ENCODE measurements around the gene DIMT1. TPM values are rescaled to one million over a fixed set of nuclear protein-coding genes. Genes with fewer than 3 reads are reported as not detected.

The DIMT1 gene
- total and polyA plus RNA-seq, 2 of the 8 experiments (the other 6 are each of a cell fraction or from before 2014, with no cell fraction given): 19.3 to 42.1 TPM

DNA sequence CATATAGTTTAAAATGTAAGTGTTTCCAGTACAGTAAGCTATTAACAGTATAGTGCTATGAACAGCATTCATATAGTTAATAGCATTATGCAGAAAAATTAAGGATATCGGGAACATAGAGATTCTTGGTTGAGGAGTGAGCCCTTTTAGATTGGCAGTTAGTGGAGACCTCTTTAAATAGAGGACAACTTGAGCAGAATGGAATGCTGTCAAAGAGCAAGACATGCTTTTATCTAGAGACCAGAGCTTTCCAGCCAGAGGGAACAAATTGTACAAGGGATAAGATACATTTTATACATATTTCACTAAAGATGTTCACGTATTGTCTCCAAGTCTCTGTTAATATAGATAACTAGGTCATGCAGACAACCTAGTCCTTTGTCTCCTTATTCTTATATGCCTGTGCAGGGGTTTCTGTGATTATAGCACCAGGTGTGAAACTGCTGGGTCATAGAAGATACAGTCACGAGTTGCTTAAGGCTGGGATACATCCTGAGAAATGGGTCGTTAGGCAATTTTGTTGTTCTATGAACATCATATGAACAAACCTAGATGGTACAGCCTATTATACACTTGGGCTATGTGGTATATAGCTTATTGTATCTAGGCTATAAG, 14.9 kb upstream of the DIMT1 start:
- ChIA-PET CTCF (ENCODE audit: partially characterized antibody) (interaction anchor here (1.0 kb wide), 1 partner anchor 42 kb away, joined by 4 read pairs; no protein-coding TSS in a partner anchor), POLR2A (ENCODE audit: partially characterized antibody) (interaction anchor here (3.3 kb wide), 1 partner anchor 15 kb away, joined by 17 read pairs; the partner anchor contains the start of gene DIMT1)
- no peak overlapping the region for H2AK5ac ChIP-seq (ENCODE audit: low read depth, low read length)
- no peak overlapping the region for H3K4ac ChIP-seq (replicated peaks; ENCODE audit: insufficient read length, low read depth, low read length)
- H3K23me2 ChIP-seq (ENCODE audit: low read depth, low read length): 0 out of 2 replicates have a peak, but pooled peaks cover under 1% of the 10 kb centered on the region
- H3K23ac ChIP-seq (ENCODE audit: insufficient read length): no peak overlapping the region
- H3K14ac ChIP-seq (ENCODE audit: insufficient read length): no peak overlapping the region
- H3K79me2 ChIP-seq (ENCODE audit: control insufficient read depth in 1 of 2, insufficient read depth in 2 of 2, low read length in 2 of 2): peaks cover 13 to 94% of the 10 kb centered on the region in 2 experiments
- 95% methylated on average over 4 of the region's 4 CpGs; no CpG with 5 or more reads in 1 of the 2 experiments for WGBS, 2 experiments (ENCODE audit: extremely low coverage in 1 of 2, insufficient coverage in 1 of 2, insufficient read length in 1 of 2, insufficient replicate concordance in 2 of 2, low coverage in 1 of 2, low lambda C conversion rate in 2 of 2, missing lambda C conversion rate in 1 of 2)
- no peak overlapping the region for H4K91ac ChIP-seq (replicated peaks; ENCODE audit: insufficient read length, low read length)
- no peaks in the 10 kb centered on the region for H3K36me3 ChIP-seq (ENCODE audit: control insufficient read depth in 2 of 4, insufficient read depth in 4 of 4, low read length in 3 of 4)
- H3K79me1 ChIP-seq (ENCODE audit: low read depth, low read length): no peaks in the 10 kb centered on the region; the same call in 1 of the 2 replicates
- no peaks in the 10 kb centered on the region for H3K27me3 ChIP-seq (replicated peaks in 1 of 4; ENCODE audit: control insufficient read depth in 3 of 4, extremely low read depth in 1 of 4, insufficient read depth in 3 of 4, low read length in 3 of 4)
- H2BK15ac ChIP-seq (ENCODE audit: low read length): no peak overlapping the region
- peaks cover 0 to 2% (median 0%) of the 10 kb centered on the region in 4 experiments; a peak in 1 of 7 replicates for H3K4me1 ChIP-seq (replicated peaks in 1 of 4; ENCODE audit: control insufficient read depth in 3 of 4, insufficient read depth in 4 of 4, low read length in 3 of 4)
- TF ChIP-seq ZNF274 (IDR thresholded peaks at IDR 0.05; ENCODE audit: borderline replicate concordance, extremely low read depth, low read length) (no peak), SP2 (IDR thresholded peaks at IDR 0.05; ENCODE audit: low read length) (no peak), E2F6 (IDR thresholded peaks at IDR 0.05) (no peak), CBX5 (IDR thresholded peaks at IDR 0.05; ENCODE audit: low read depth, low read length) (no peak), SP1 (IDR thresholded peaks at IDR 0.05; ENCODE audit: low read depth, low read length) (no peak), BACH1 (IDR thresholded peaks at IDR 0.05; ENCODE audit: low read length) (no peak), TEAD4 (IDR thresholded peaks at IDR 0.05; ENCODE audit: low read depth, low read length) (no peak), GTF2F1 (IDR thresholded peaks at IDR 0.05; ENCODE audit: borderline replicate concordance, low read depth, low read length) (no peak)
- TF ChIP-seq, protein P1, sequence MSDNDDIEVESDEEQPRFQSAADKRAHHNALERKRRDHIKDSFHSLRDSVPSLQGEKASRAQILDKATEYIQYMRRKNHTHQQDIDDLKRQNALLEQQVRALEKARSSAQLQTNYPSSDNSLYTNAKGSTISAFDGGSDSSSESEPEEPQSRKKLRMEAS (IDR thresholded peaks at IDR 0.05): no peak
- peaks cover 0 to 2% of the 10 kb centered on the region in 2 experiments for H4K20me1 ChIP-seq (replicated peaks in 1 of 2; ENCODE audit: control insufficient read depth in 1 of 2, insufficient read depth in 2 of 2, low read length in 2 of 2)
- H2BK5ac ChIP-seq (ENCODE audit: low read depth, low read length): no peak overlapping the region
- no peak for FAIRE-seq
- H3K4me2 ChIP-seq (ENCODE audit: insufficient read depth in 1 of 2, low read depth in 2 of 2, low read length in 2 of 2): no peak overlapping the region
- no peak overlapping the region for H2AFZ ChIP-seq (ENCODE audit: low read length)
- H2BK20ac ChIP-seq (ENCODE audit: low read length): no peak overlapping the region
- no peak overlapping the region for H2BK12ac ChIP-seq (ENCODE audit: low read depth, low read length)
- H3K9me3 ChIP-seq (ENCODE audit: insufficient read depth in 2 of 2, low read depth in 1 of 2, low read length in 1 of 2): no peaks in the 10 kb centered on the region
- no peak overlapping the region for H3K9ac ChIP-seq (replicated peaks in 1 of 4; ENCODE audit: extremely low read depth in 1 of 4, low read depth in 3 of 4, low read length in 3 of 4)
- no peak overlapping the region for H3K27ac ChIP-seq (ENCODE audit: low read depth, low read length)
- no peak overlapping the region for H2BK120ac ChIP-seq (replicated peaks; ENCODE audit: low read depth, low read length)
- no peak for DNase-seq (ENCODE audit: low read depth in 1 of 2, low spot score in 2 of 2)
- H3K18ac ChIP-seq (ENCODE audit: extremely low read depth, low read length): no peak overlapping the region
- H3K4me3 ChIP-seq (ENCODE audit: extremely low read depth in 1 of 4, insufficient read depth in 2 of 4, low read depth in 3 of 4, low read length in 4 of 4): no peak overlapping the region
- no peak overlapping the region for H3K56ac ChIP-seq (replicated peaks; ENCODE audit: insufficient read length, low read depth, low read length)
- H4K5ac ChIP-seq (ENCODE audit: insufficient read length, low read depth, low read length): no peak overlapping the region
- no peak overlapping the region for H4K8ac ChIP-seq (ENCODE audit: extremely low read depth, insufficient read depth, low read length)
